Osteoblast (primary cell): ENCODE results near the gene ABAT. TPM values are rescaled to one million over a fixed set of nuclear protein-coding genes. Genes with fewer than 3 reads are reported as not detected.

ENCODE experiments used
- DNase-seq: peaks from one replicate; pipeline ENCODE4 v3.0.0; 2011; ENCODE audit warnings: low spot score, mixed read lengths; ENCODE audit not compliant: insufficient read length; ENCODE audit errors: missing footprints
- H2AFZ ChIP-seq: 2 replicates; pipeline ENCODE4 v1.6.0; 2011; ENCODE audit warnings: mild to moderate bottlenecking, low read length
- H3K27ac ChIP-seq: 2 replicates; pipeline ENCODE4 v1.5.1; 2011; ENCODE audit warnings: mild to moderate bottlenecking, low read depth, low read length, moderate library complexity
- H3K27me3 ChIP-seq: 2 replicates; pipeline ENCODE4 v1.6.0; 2012; ENCODE audit warnings: mild to moderate bottlenecking, control low read depth, inconsistent platforms, low read length, moderate library complexity; ENCODE audit not compliant: insufficient read depth
- H3K36me3 ChIP-seq: 2 replicates; pipeline ENCODE4 v1.5.1; 2011; ENCODE audit warnings: mild to moderate bottlenecking, low read length, control low read depth, moderate library complexity; ENCODE audit not compliant: insufficient read depth
- H3K4me1 ChIP-seq: 2 replicates; pipeline ENCODE4 v1.5.1; 2011; ENCODE audit warnings: mild to moderate bottlenecking, low read length, control low read depth, moderate library complexity; ENCODE audit not compliant: insufficient read depth
- H3K4me2 ChIP-seq: 2 replicates; pipeline ENCODE4 v1.6.0; 2011; ENCODE audit warnings: mild to moderate bottlenecking, low read length; ENCODE audit not compliant: insufficient read depth
- H3K4me3 ChIP-seq: fragments of 200-600 bp; sonication (generic); 3 replicates; pipeline ENCODE4 v1.5.1; 2012; ENCODE audit warnings: mild to moderate bottlenecking, low read length, inconsistent platforms; ENCODE audit not compliant: insufficient read depth
- H3K79me2 ChIP-seq: 2 replicates; pipeline ENCODE4 v1.6.0; 2012; ENCODE audit warnings: mild to moderate bottlenecking, low read length, control low read depth, inconsistent platforms; ENCODE audit not compliant: insufficient read depth
- H3K9me3 ChIP-seq: 2 replicates; pipeline ENCODE4 v1.5.1; 2011; ENCODE audit warnings: low read depth, low read length, control low read depth
- H4K20me1 ChIP-seq: 2 replicates; pipeline ENCODE4 v1.6.0; 2012; ENCODE audit warnings: mild to moderate bottlenecking, low read length, control low read depth; ENCODE audit not compliant: insufficient read depth
- CTCF ChIP-seq: IDR thresholded peaks from 2 replicates; pipeline ENCODE4 v1.5.1; 2011; ENCODE audit warnings: mild to moderate bottlenecking, low read depth, low read length, moderate library complexity; ENCODE audit errors: extremely low read depth
- total RNA-seq: library from RNA; depleted of rRNA; stranded (reverse); fragments of >200 nt; gene quantifications from 2 replicates; pipeline ENCODE4 v1.2.3, GENCODE V29; 2012

The ABAT gene
- total RNA-seq, 1 donor, result 6.5 TPM

GRCh38 chr16:8751481-8752311 lies 77.3 kb downstream of the ABAT start:
- TF ChIP-seq CTCF, result no peak
- H3K4me2 ChIP-seq, result peak overlapping the region; percentile 40
- no peaks in the 10 kb centered on the region for H3K79me2 ChIP-seq
- no peak overlapping the region for H2AFZ ChIP-seq
- peak; percentile 53 for DNase-seq
- H3K4me1 ChIP-seq, result peaks cover 9% of the 10 kb centered on the region
- H3K27ac ChIP-seq, result no peak overlapping the region
- H3K27me3 ChIP-seq, result no peaks in the 10 kb centered on the region
- no peaks in the 10 kb centered on the region for H3K36me3 ChIP-seq
- no peaks in the 10 kb centered on the region for H4K20me1 ChIP-seq
- H3K4me3 ChIP-seq, result no peak overlapping the region
- no peaks in the 10 kb centered on the region for H3K9me3 ChIP-seq

- Histone ChIP-seq H3K79me2 (no peaks in the 10 kb centered on the region), H3K4me1 (peaks cover 9% of the 10 kb centered on the region), H3K27ac (no peak overlapping the region), H4K20me1 (no peaks in the 10 kb centered on the region), H3K4me3 (no peak overlapping the region), H3K36me3 (no peaks in the 10 kb centered on the region), H3K27me3 (no peaks in the 10 kb centered on the region), H2AFZ (no peak overlapping the region), H3K9me3 (no peaks in the 10 kb centered on the region), H3K4me2 (no peak overlapping the region)
- no peak for DNase-seq
- no peak for TF ChIP-seq CTCF
Measured at GRCh38 chr16:8752706-8753105, 78.3 kb downstream of the ABAT start.

DNA sequence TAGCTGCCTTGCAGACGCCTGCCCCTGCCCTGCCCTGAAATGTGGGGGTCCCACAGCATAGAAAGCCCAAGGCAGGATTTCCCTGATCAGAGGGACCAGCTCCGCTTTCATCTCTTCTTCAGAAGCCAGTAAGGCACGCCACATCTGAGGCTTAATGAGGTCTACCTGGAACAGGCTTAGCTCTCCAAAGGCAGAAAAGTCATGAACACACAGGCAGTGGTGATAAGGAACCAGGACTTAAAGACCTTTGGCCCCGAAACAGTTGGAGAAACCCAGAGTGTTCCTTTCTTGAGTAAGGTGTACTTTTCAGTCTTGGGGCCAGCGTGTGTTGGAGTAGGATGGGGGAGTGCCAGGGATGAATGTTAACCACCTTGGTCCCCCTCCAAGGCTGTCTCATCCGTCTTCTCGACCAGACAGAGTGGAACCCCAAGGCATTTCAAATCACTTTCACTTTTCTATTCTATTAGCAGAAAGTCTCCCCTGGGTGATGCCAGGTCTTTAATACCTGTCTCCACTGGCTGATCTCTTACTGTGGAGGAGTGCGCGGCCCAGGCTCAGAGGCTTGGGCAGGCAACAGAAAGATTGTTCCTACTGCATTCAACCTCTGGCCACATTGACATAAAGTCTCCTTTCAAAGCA lies 79.1 kb downstream of the ABAT start:
- Histone ChIP-seq H3K36me3 (no peaks in the 10 kb centered on the region), H3K9me3 (no peaks in the 10 kb centered on the region), H3K27ac (no peak overlapping the region), H3K4me1 (peaks cover 9% of the 10 kb centered on the region), H3K4me2 (no peak overlapping the region), H3K27me3 (no peaks in the 10 kb centered on the region), H2AFZ (no peak overlapping the region), H3K79me2 (no peaks in the 10 kb centered on the region), H4K20me1 (no peaks in the 10 kb centered on the region), H3K4me3 (no peak overlapping the region)
- no peak for TF ChIP-seq CTCF
- DNase-seq, result no peak

DNA sequence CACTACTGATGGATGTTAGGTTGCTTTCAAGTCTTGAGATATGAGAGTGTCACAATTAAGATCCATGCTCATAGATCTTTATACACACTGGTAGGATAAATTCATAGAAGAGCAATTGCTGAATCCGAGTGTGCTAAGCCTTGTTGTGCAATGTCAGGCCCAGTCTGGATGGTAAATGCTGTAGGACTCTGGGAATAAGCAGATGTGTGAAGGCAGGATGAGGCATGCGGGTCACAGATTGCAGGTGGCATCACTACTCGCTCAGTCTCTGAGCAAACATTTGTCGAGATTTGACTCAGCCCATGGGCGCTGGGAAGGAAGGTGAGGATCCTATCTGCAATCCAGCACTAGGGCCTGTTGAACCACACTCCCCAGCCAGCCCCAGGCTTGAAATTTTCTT lies 82.3 kb downstream of the ABAT start:
- Histone ChIP-seq H3K4me2 (no peak overlapping the region), H3K4me1 (peaks cover 8% of the 10 kb centered on the region), H3K27ac (no peak overlapping the region), H2AFZ (no peak overlapping the region), H3K79me2 (no peaks in the 10 kb centered on the region), H3K27me3 (no peaks in the 10 kb centered on the region), H3K36me3 (no peaks in the 10 kb centered on the region), H3K4me3 (no peak overlapping the region), H3K9me3 (no peaks in the 10 kb centered on the region), H4K20me1 (no peaks in the 10 kb centered on the region)
- no peak for DNase-seq
- no peak for TF ChIP-seq CTCF
